GM12801 (cell line): ENCODE measurements around the gene MRPS34.

Experiments
- CTCF ChIP-seq: IDR thresholded peaks from one replicate; pipeline ENCODE4 v1.5.1; 2011; ENCODE audit warnings: control low read depth; ENCODE audit not compliant: insufficient read length; ENCODE audit errors: extremely low read depth

The MRPS34 gene

GRCh38 chr16:1775006-1775845, 2.3 kb upstream of the MRPS34 start:
- no peak for TF ChIP-seq CTCF

- no peak for TF ChIP-seq CTCF
These were observed 1.5 kb upstream of the MRPS34 start for GRCh38 chr16:1774448-1774780.

GRCh38 chr16:1773703-1774447, 941 bp upstream of the MRPS34 start:
- no peak for TF ChIP-seq CTCF

- no peak for TF ChIP-seq CTCF
These were observed 499 bp downstream of the MRPS34 start, which contains the start of gene EME2 for GRCh38 chr16:1772362-1772907. EME2 (plus strand) TSS chr16:1772810; CDS start chr16:1773228, 418 bp downstream.

- TF ChIP-seq CTCF: no peak
These were observed 1.0 kb downstream of the MRPS34 start for GRCh38 chr16:1771864-1772361.

- no peak for TF ChIP-seq CTCF
These were observed 1.6 kb downstream of the MRPS34 start, which contains the start of gene NME3 for GRCh38 chr16:1771188-1771863. NME3 (minus strand) TSS chr16:1771543; CDS start chr16:1771534, 9 bp downstream.
